SK-N-SH (cell line): ENCODE measurements around the gene KCNJ3. TPM values are rescaled to one million over a fixed set of nuclear protein-coding genes. Genes with fewer than 3 reads are reported as not detected.

ENCODE experiments used
- CTCF ChIA-PET: fragments of 300-600, 350-600 bp; formaldehyde crosslinking; extraction: SDS; loops from one replicate; lab custom pipeline; 2021; lab: Yijun Ruan, JAX
- POLR2A ChIA-PET: fragments of 350-600 bp; sonication (Branson Sonifier 250); formaldehyde crosslinking; extraction: SDS; loops from one replicate; lab custom pipeline; 2020; ENCODE audit warnings: antibody characterized with exemption, inconsistent platforms; lab: Yijun Ruan, JAX
- DNase-seq: peaks from one replicate; pipeline ENCODE4 v3.0.0; 2012
- H2AFZ ChIP-seq: fragments of 200-600 bp; sonication (generic); 2 replicates; pipeline ENCODE4 v1.8.1; 2016; ENCODE audit warnings: antibody characterized with exemption, mild to moderate bottlenecking, low read depth
- H3F3A ChIP-seq: fragments of 200-600 bp; sonication (generic); replicated peaks from 2 replicates; pipeline ENCODE3; 2016; ENCODE audit warnings: antibody characterized with exemption, mild to moderate bottlenecking; ENCODE audit not compliant: insufficient read depth
- H3K27ac ChIP-seq, 2 experiments: fragments of 200-500 bp in 1 of 2; fragments of 200-600 bp in 1 of 2; sonication (Bioruptor generic) in 1 of 2; sonication (generic), shearing (Covaris generic) in 1 of 2; 2 replicates each; pipeline versions ENCODE4 v1.5.1 to v1.6.1; 2014 to 2016; ENCODE audit warnings: low read depth in 2 of 2, inconsistent platforms in 1 of 2, low read length in 1 of 2, mild to moderate bottlenecking in 1 of 2, mixed read lengths in 1 of 2
- H3K27me3 ChIP-seq: fragments of 200-600 bp; sonication (generic), shearing (Covaris generic); 2 replicates; pipeline ENCODE4 v1.6.1; 2016; ENCODE audit warnings: mixed run types; ENCODE audit not compliant: insufficient read depth
- H3K36me3 ChIP-seq, 2 experiments: fragments of 200-500 bp in 1 of 2; fragments of 200-600 bp in 1 of 2; sonication (Bioruptor generic) in 1 of 2; sonication (generic) in 1 of 2; replicated peaks in 1 of 2; 2 replicates each; pipeline versions ENCODE3 to v1.5.1; 2014 to 2016; ENCODE audit warnings: low read length in 1 of 2, mild to moderate bottlenecking in 1 of 2; ENCODE audit not compliant: insufficient read depth in 2 of 2, control insufficient read depth in 1 of 2
- H3K4me1 ChIP-seq, 2 experiments: fragments of 200-500 bp in 1 of 2; fragments of 200-600 bp in 1 of 2; sonication (Bioruptor generic) in 1 of 2; sonication (generic), shearing (Covaris generic) in 1 of 2; 2 replicates each; pipeline versions ENCODE4 v1.5.1 to v1.6.1; 2014 to 2016; ENCODE audit warnings: low read depth in 1 of 2, low read length in 1 of 2, mixed run types in 1 of 2; ENCODE audit not compliant: insufficient read depth in 2 of 2, control insufficient read depth in 1 of 2
- H3K4me2 ChIP-seq: fragments of 200-600 bp; sonication (generic), shearing (Covaris generic); 2 replicates; pipeline ENCODE4 v1.6.1; 2017; ENCODE audit warnings: mixed run types
- H3K4me3 ChIP-seq, 2 experiments: fragments of 200-500 bp in 1 of 2; fragments of 200-600 bp in 1 of 2; sonication (Bioruptor generic) in 1 of 2; sonication (generic), shearing (Covaris generic) in 1 of 2; 2 replicates each; pipeline versions ENCODE4 v1.5.1 to v1.8.1; 2014 to 2016; ENCODE audit warnings: low read depth in 2 of 2, inconsistent platforms in 1 of 2, low read length in 1 of 2, mild to moderate bottlenecking in 1 of 2, mixed read lengths in 1 of 2, moderate library complexity in 1 of 2
- H3K79me2 ChIP-seq: fragments of 200-600 bp; sonication (generic); 2 replicates; pipeline ENCODE4 v1.8.1; 2017; ENCODE audit warnings: mild to moderate bottlenecking; ENCODE audit not compliant: insufficient read depth
- H3K9ac ChIP-seq: fragments of 200-600 bp; sonication (generic); 2 replicates; pipeline ENCODE4 v1.6.1; 2017; ENCODE audit warnings: mixed run types
- H3K9me2 ChIP-seq: fragments of 200-600 bp; sonication (generic); 2 replicates; pipeline ENCODE4 v1.6.1; 2017; ENCODE audit warnings: mixed run types
- H3K9me3 ChIP-seq: fragments of 200-600 bp; sonication (generic); 2 replicates; pipeline ENCODE4 v1.6.1; 2017; ENCODE audit warnings: mixed run types, mild to moderate bottlenecking, moderate library complexity
- H4K20me1 ChIP-seq: fragments of 200-600 bp; sonication (generic); 2 replicates; pipeline ENCODE4 v1.6.1; 2017; ENCODE audit warnings: mild to moderate bottlenecking, mixed run types; ENCODE audit not compliant: insufficient read depth
- FOSL2 ChIP-seq: IDR thresholded peaks from 2 replicates; pipeline ENCODE4 v1.4.0; 2012; ENCODE audit warnings: low read depth, mild to moderate bottlenecking, moderate library complexity, borderline replicate concordance
- FOXJ3 ChIP-seq: sonication (generic); formaldehyde crosslinking; IDR thresholded peaks from 2 replicates; pipeline ENCODE4 v1.5.1; 2020; ENCODE audit warnings: mild to moderate bottlenecking, missing genetic modification reagents
- FOXM1 ChIP-seq: IDR thresholded peaks from 2 replicates; pipeline ENCODE4 v1.4.0; 2012; ENCODE audit warnings: low read depth, mild to moderate bottlenecking
- GATA2 ChIP-seq: sonication (generic); formaldehyde crosslinking; IDR thresholded peaks from 2 replicates; pipeline ENCODE4 v1.5.0; 2020; ENCODE audit warnings: mild to moderate bottlenecking, missing genetic modification reagents
- IRF3 ChIP-seq: fragments of 150-350 bp; IDR thresholded peaks from 2 replicates; pipeline ENCODE4 v1.6.1; 2016; ENCODE audit warnings: mild to moderate bottlenecking, low read depth, low read length
- MAX ChIP-seq: IDR thresholded peaks from 2 replicates; pipeline ENCODE4 v1.4.0; 2012; ENCODE audit warnings: low read depth
- NFIC ChIP-seq: IDR thresholded peaks from 2 replicates; pipeline ENCODE4 v1.4.0; 2012; ENCODE audit warnings: borderline replicate concordance
- RAD21 ChIP-seq: IDR thresholded peaks from 2 replicates; pipeline ENCODE4 v1.6.1; 2012; ENCODE audit warnings: mild to moderate bottlenecking, low read length
- RCOR1 ChIP-seq: fragments of 150-350 bp; IDR thresholded peaks from 2 replicates; pipeline ENCODE4 v1.6.1; 2017; ENCODE audit warnings: antibody characterized with exemption, low read length
- RFX5 ChIP-seq: IDR thresholded peaks from 2 replicates; pipeline ENCODE4 v1.6.1; 2012; ENCODE audit warnings: mild to moderate bottlenecking, improper control_type of control experiment, low read length
- TAF1 ChIP-seq: IDR thresholded peaks from 2 replicates; pipeline ENCODE4 v1.6.1; 2012; ENCODE audit warnings: low read depth, mild to moderate bottlenecking, low read length, moderate library complexity, borderline replicate concordance
- TEAD4 ChIP-seq: IDR thresholded peaks from 2 replicates; pipeline ENCODE4 v1.4.0; 2012; ENCODE audit warnings: mild to moderate bottlenecking, borderline replicate concordance; ENCODE audit not compliant: insufficient read depth
- whole genome bisulfite sequencing: methylation state at CpG from one replicate; pipeline ENCODE4 v1.1.6; 2017; ENCODE audit warnings: low lambda C conversion rate; 5-methylcytosine and 5-hydroxymethylcytosine counted together
- polyA plus RNA-seq, 3 experiments: library from polyadenylated mRNA; depleted of rRNA; stranded (reverse); fragments of >200 nt; gene quantifications; 2 replicates each; pipeline ENCODE4 v1.2.3, GENCODE V29; 2012
- TF ChIP-seq, protein P1 (sequence below): fragments of 150-350 bp; IDR thresholded peaks from 2 replicates; pipeline ENCODE4 v1.6.1; 2017; ENCODE audit warnings: antibody characterized with exemption, low read length, low read depth, borderline replicate concordance

KCNJ3 gene
- polyA plus RNA-seq, 1 of the 3 experiments (the other 2 are of a cell fraction): not detected

DNA sequence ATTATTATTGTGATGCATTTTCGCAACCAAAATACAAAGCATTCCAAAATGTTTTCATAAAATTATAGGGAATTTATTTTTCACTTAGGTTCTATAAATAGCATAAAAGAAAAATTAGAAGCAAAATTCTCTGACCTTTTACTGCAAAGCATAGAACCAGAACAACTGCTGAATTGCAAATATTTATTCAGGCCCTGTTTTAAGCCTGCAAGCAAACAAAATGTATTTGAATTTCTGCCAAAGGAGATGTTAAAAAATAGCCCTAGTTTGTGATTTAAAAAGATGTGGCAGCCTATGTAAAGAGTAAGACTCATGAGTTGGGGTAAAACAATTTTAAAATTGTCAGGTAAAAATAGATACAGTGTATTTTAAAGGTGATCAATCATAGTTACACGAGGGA, 138.1 kb downstream of the KCNJ3 start (continued):
- no peak for TF ChIP-seq MAX

DNA sequence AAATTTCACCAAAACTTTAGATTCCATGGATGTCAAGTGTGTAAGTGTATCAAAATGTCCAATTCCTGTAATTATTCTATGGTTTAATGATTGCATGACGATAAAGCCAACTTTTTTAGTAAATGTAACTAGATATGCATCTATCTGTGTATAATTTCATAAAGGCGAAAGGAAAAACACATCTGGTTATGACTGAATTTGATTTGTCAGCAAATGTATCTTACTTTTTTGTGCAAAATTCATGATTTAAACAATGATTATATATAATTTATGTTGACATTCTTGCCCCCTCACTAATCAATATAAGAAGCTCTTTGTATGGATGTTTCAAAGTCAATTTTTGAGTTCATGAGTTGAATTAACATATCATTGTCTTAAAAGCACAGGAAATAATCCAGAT, 138.5 kb downstream of the KCNJ3 start:
- no peaks in the 10 kb centered on the region; a peak in 1 of 4 replicates for H3K4me1 ChIP-seq
- H3K36me3 ChIP-seq: no peaks in the 10 kb centered on the region
- no peaks in the 10 kb centered on the region for H4K20me1 ChIP-seq
- no peak overlapping the region for H2AFZ ChIP-seq
- H3K4me3 ChIP-seq: no peak overlapping the region
- no peak overlapping the region for H3K4me2 ChIP-seq
- no peaks in the 10 kb centered on the region for H3K79me2 ChIP-seq
- TF ChIP-seq FOXM1: no peak
- TF ChIP-seq TEAD4: no peak
- TF ChIP-seq FOSL2: no peak
- TF ChIP-seq MAX: no peak
- TF ChIP-seq, protein P1, sequence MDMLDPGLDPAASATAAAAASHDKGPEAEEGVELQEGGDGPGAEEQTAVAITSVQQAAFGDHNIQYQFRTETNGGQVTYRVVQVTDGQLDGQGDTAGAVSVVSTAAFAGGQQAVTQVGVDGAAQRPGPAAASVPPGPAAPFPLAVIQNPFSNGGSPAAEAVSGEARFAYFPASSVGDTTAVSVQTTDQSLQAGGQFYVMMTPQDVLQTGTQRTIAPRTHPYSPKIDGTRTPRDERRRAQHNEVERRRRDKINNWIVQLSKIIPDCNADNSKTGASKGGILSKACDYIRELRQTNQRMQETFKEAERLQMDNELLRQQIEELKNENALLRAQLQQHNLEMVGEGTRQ: no peak
- no peak for TF ChIP-seq GATA2 (CRISPR knock-in tag)
- TF ChIP-seq IRF3: no peak
- 26% methylated on average over 2 of the region's 2 CpGs for WGBS
- POLR2A ChIA-PET: no interaction called here
- no peak for DNase-seq
- H3K9me3 ChIP-seq: no peaks in the 10 kb centered on the region
- CTCF ChIA-PET: no interaction called here
- no peaks in the 10 kb centered on the region for H3K9me2 ChIP-seq
- H3F3A ChIP-seq: no peaks in the 10 kb centered on the region
- no peak overlapping the region for H3K27ac ChIP-seq
- no peaks in the 10 kb centered on the region for H3K27me3 ChIP-seq
- no peak overlapping the region for H3K9ac ChIP-seq

- Histone ChIP-seq H3K9ac (no peak overlapping the region), H3K36me3 (no peaks in the 10 kb centered on the region), H3F3A (no peaks in the 10 kb centered on the region), H3K79me2 (no peaks in the 10 kb centered on the region), H3K27me3 (no peaks in the 10 kb centered on the region), H3K4me2 (no peak overlapping the region), H3K9me2 (no peaks in the 10 kb centered on the region), H2AFZ (no peak overlapping the region), H4K20me1 (no peaks in the 10 kb centered on the region), H3K9me3 (no peaks in the 10 kb centered on the region), H3K4me3 (no peak overlapping the region), H3K4me1 (no peaks in the 10 kb centered on the region), H3K27ac (no peak overlapping the region)
- DNase-seq: no peak
- ChIA-PET CTCF (no interaction called here), POLR2A (no interaction called here)
- TF ChIP-seq FOXJ3 (CRISPR knock-in tag): no peak
- TF ChIP-seq RAD21: no peak
- TF ChIP-seq TAF1: no peak
- TF ChIP-seq RFX5: no peak
- TF ChIP-seq RCOR1: no peak
- no peak for TF ChIP-seq NFIC
- WGBS: 28% methylated on average over 5 of the region's 7 CpGs
Observed at GRCh38 chr2:154844513-154844912, 146.0 kb downstream of the KCNJ3 start.
